GM12878 (cell line): ENCODE data around the gene EMP1. TPM values are rescaled to one million over a fixed set of nuclear protein-coding genes. Genes with fewer than 3 reads are reported as not detected.

ENCODE experiments used
- ATAC-seq: fragments of 200-7000 bp; cut with Tn5 transposase; 3 replicates; pipeline ENCODE4 v1.9.1; 2020; ENCODE audit warnings: mild to moderate bottlenecking, moderate library complexity
- BruUV-seq: library from RNA; stranded (reverse); fragments of 400-500 nt; replicated peaks from 2 replicates; lab custom pipeline; 2021; lab: Mats Ljungman, UMichigan
- CTCF ChIA-PET: fragments of 300-600 bp; sonication (Branson Sonifier 250); formaldehyde crosslinking; extraction: SDS; loops from one replicate; lab custom pipeline; 2021; ENCODE audit warnings: inconsistent platforms; lab: Yijun Ruan, JAX
- POLR2A ChIA-PET: fragments of 350-600 bp; formaldehyde crosslinking; extraction: SDS; loops from one replicate; lab custom pipeline; 2021; ENCODE audit warnings: inconsistent platforms; lab: Charles Lee
- RAD21 ChIA-PET: fragments of 300-600 bp; sonication (Branson Sonifier 250); formaldehyde crosslinking; loops from one replicate; lab custom pipeline; 2023; ENCODE audit warnings: antibody characterized with exemption; ENCODE audit not compliant: unreplicated experiment; lab: Charles Lee
- SMC1A ChIA-PET: fragments of 300-600 bp; sonication (Branson Sonifier 250); formaldehyde crosslinking; loops from one replicate; lab custom pipeline; 2023; ENCODE audit not compliant: unreplicated experiment, uncharacterized antibody; lab: Charles Lee
- DNase-seq: peaks from one replicate; pipeline ENCODE4 v3.0.0-alpha.2; 2011; ENCODE audit warnings: low read depth, low spot score
- FAIRE-seq: peaks from 3 replicates; lab custom pipeline; 2011; peaks lifted over from hg19 to GRCh38; lab: Jason Lieb, UNC
- H2AFZ ChIP-seq: 2 replicates; pipeline ENCODE4 v1.6.0; 2011; ENCODE audit warnings: low read depth, low read length, control low read depth; ENCODE audit not compliant: control insufficient read depth
- H3K27ac ChIP-seq: 2 replicates; pipeline ENCODE4 v1.5.1; 2011; ENCODE audit warnings: control low read depth; ENCODE audit not compliant: control insufficient read depth, insufficient read depth
- H3K27me3 ChIP-seq, 2 experiments: replicated peaks in 1 of 2; 2 replicates each; pipeline versions ENCODE4 v1.6.0 to v1.6.1; 2011; ENCODE audit warnings: low read length in 1 of 2; ENCODE audit not compliant: control insufficient read depth in 2 of 2, insufficient read depth in 2 of 2
- H3K36me3 ChIP-seq, 2 experiments: 2 replicates each; pipeline ENCODE4 v1.5.1; 2011; ENCODE audit warnings: low read length in 1 of 2; ENCODE audit not compliant: control insufficient read depth in 2 of 2, insufficient read depth in 2 of 2
- H3K4me1 ChIP-seq: 2 replicates; pipeline ENCODE4 v1.6.1; 2011; ENCODE audit warnings: mild to moderate bottlenecking, low read length, moderate library complexity, mixed read lengths; ENCODE audit not compliant: control insufficient read depth, insufficient read depth
- H3K4me2 ChIP-seq: 2 replicates; pipeline ENCODE4 v1.6.0; 2011; ENCODE audit warnings: control low read depth; ENCODE audit not compliant: control insufficient read depth, insufficient read depth
- H3K4me3 ChIP-seq: fragments of 200-600 bp; sonication (generic); 2 replicates; pipeline ENCODE4 v1.5.1; 2016
- H3K79me2 ChIP-seq: 2 replicates; pipeline ENCODE4 v1.6.0; 2011; ENCODE audit warnings: low read length; ENCODE audit not compliant: control insufficient read depth, insufficient read depth
- H3K9ac ChIP-seq: 2 replicates; pipeline ENCODE4 v1.8.0; 2011; ENCODE audit warnings: low read length, control low read depth, mixed read lengths; ENCODE audit not compliant: control insufficient read depth, insufficient read depth
- H3K9me3 ChIP-seq: replicated peaks from 3 replicates; pipeline ENCODE4 v1.5.1; 2011; ENCODE audit warnings: mild to moderate bottlenecking, low read length; ENCODE audit not compliant: control insufficient read depth, insufficient read depth
- H4K20me1 ChIP-seq: 2 replicates; pipeline ENCODE4 v1.6.0; 2011; ENCODE audit not compliant: control insufficient read depth, insufficient read depth
- FOXK2 ChIP-seq: fragments of 450-650 bp; IDR thresholded peaks from 2 replicates; pipeline ENCODE4 v1.6.1; 2017; ENCODE audit warnings: mild to moderate bottlenecking, moderate library complexity
- JUND ChIP-seq: IDR thresholded peaks from 2 replicates; pipeline ENCODE4 v1.6.1; 2012; ENCODE audit warnings: low read depth, mild to moderate bottlenecking, low read length, improper control_type of control experiment, moderate library complexity
- KLF5 ChIP-seq: fragments of 450-650 bp; IDR thresholded peaks from 2 replicates; pipeline ENCODE4 v1.6.1; 2014; ENCODE audit warnings: mild to moderate bottlenecking; ENCODE audit not compliant: partially characterized antibody
- MYB ChIP-seq: fragments of 150-350 bp; IDR thresholded peaks from 2 replicates; pipeline ENCODE4 v1.6.1; 2014; ENCODE audit warnings: mild to moderate bottlenecking, low read depth, low read length, borderline replicate concordance
- NFYA ChIP-seq: IDR thresholded peaks from 2 replicates; pipeline ENCODE4 v1.6.1; 2011; ENCODE audit warnings: low read depth, mild to moderate bottlenecking, low read length, improper control_type of control experiment, borderline replicate concordance
- WGBS: methylation state at CpG from one replicate; pipeline ENCODE4 v1.1.6; 2016; ENCODE audit warnings: low lambda C conversion rate; ENCODE audit not compliant: insufficient replicate concordance, insufficient coverage; ENCODE audit errors: missing lambda C conversion rate; 5-methylcytosine and 5-hydroxymethylcytosine counted together
- in situ Hi-C: fragments of 300-500 bp; cut with MboI; formaldehyde crosslinking; loops from 9 replicates; pipeline ENCODE4 v1.14.3; 2018; ENCODE audit warnings: mixed read lengths
- intact Hi-C: fragments of 100-400 bp; cut with micrococcal nuclease; formaldehyde crosslinking; loops from one replicate; pipeline ENCODE4 v1.14.2; 2022; ENCODE audit not compliant: unreplicated experiment
- polyA plus RNA-seq, 11 experiments: library from polyadenylated mRNA; depleted of rRNA in 4 of 11; unstranded in 6 of 11; stranded (reverse) in 5 of 11; fragments of >200 nt; fragmentation: Nextera tagmentation in 4 of 11; fragmentation: Illumina TruSeq in 1 of 11; extraction: Ambion mirVana in 4 of 11; extraction: Trizol in 1 of 11; gene quantifications; 1 replicate in 1 of 11; 2 replicates in 10 of 11; pipeline versions ENCODE4 v1.2.1 to v1.2.3, GENCODE V29; 2011 to 2016; ENCODE audit warnings: inconsistent platforms in 2 of 11, missing spikeins in 2 of 11, low read depth in 1 of 11
- total RNA-seq, 4 experiments: library from RNA; depleted of rRNA in 3 of 4; stranded (reverse); fragments of >200 nt in 3 of 4; fragmentation: Illumina TruSeq in 1 of 4; extraction: Trizol in 1 of 4; gene quantifications; 2 replicates each; pipeline versions ENCODE4 v1.2.1 to v1.2.3, GENCODE V29; 2013 to 2021
- TF ChIP-seq, protein P1 (sequence below): fragments of 450-650 bp; IDR thresholded peaks from 2 replicates; pipeline ENCODE4 v1.6.1; 2017; ENCODE audit warnings: mild to moderate bottlenecking, moderate library complexity

Gene EMP1
- total and polyA plus RNA-seq, 10 of the 15 experiments (the other 5 are each of a cell fraction or from before 2014, with no cell fraction given): 0.09 to 0.90 (median 0.25) TPM; not detected in 1

- FAIRE-seq: no peak
- no peak overlapping the region for H2AFZ ChIP-seq
- intact Hi-C loops: no loop called here
- ChIA-PET RAD21 (no interaction called here), POLR2A (no interaction called here)
- no peak overlapping the region for H3K27ac ChIP-seq
- no peaks in the 10 kb centered on the region for H3K9me3 ChIP-seq
- TF ChIP-seq JUND (no peak), NFYA (no peak), KLF5 (no peak), FOXK2 (no peak), MYB (no peak)
- TF ChIP-seq, protein P1, sequence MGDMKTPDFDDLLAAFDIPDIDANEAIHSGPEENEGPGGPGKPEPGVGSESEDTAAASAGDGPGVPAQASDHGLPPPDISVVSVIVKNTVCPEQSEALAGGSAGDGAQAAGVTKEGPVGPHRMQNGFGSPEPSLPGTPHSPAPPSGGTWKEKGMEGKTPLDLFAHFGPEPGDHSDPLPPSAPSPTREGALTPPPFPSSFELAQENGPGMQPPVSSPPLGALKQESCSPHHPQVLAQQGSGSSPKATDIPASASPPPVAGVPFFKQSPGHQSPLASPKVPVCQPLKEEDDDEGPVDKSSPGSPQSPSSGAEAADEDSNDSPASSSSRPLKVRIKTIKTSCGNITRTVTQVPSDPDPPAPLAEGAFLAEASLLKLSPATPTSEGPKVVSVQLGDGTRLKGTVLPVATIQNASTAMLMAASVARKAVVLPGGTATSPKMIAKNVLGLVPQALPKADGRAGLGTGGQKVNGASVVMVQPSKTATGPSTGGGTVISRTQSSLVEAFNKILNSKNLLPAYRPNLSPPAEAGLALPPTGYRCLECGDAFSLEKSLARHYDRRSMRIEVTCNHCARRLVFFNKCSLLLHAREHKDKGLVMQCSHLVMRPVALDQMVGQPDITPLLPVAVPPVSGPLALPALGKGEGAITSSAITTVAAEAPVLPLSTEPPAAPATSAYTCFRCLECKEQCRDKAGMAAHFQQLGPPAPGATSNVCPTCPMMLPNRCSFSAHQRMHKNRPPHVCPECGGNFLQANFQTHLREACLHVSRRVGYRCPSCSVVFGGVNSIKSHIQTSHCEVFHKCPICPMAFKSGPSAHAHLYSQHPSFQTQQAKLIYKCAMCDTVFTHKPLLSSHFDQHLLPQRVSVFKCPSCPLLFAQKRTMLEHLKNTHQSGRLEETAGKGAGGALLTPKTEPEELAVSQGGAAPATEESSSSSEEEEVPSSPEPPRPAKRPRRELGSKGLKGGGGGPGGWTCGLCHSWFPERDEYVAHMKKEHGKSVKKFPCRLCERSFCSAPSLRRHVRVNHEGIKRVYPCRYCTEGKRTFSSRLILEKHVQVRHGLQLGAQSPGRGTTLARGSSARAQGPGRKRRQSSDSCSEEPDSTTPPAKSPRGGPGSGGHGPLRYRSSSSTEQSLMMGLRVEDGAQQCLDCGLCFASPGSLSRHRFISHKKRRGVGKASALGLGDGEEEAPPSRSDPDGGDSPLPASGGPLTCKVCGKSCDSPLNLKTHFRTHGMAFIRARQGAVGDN: no peak
- TF ChIP-seq, all 136 proteins: peak for 0
- no peaks in the 10 kb centered on the region for H3K36me3 ChIP-seq
- H3K9ac ChIP-seq: no peak overlapping the region
- no peaks in the 10 kb centered on the region for H3K79me2 ChIP-seq
- 75% methylated on average over 3 of the region's 3 CpGs for WGBS
- no peak overlapping the region for H3K4me3 ChIP-seq
- no peaks in the 10 kb centered on the region for H3K4me1 ChIP-seq
- in situ Hi-C loops: no loop called here
- SMC1A ChIA-PET: interaction anchor here (0.8 to 0.9 kb wide), 3 partner anchors 17 to 361 kb away, joined by 3 to 4 read pairs (median 4); no protein-coding TSS in a partner anchor
- BruUV-seq: no TSS peak
- peaks cover 4 to 10% of the 10 kb centered on the region in 2 experiments for H3K27me3 ChIP-seq
- DNase-seq (no peak), ATAC-seq (no peak)
- no peaks in the 10 kb centered on the region; the same call in 1 of the 2 replicates for H4K20me1 ChIP-seq
- CTCF ChIA-PET: interaction anchor here (1.0 kb wide), 1 partner anchor 101 kb away, joined by 3 read pairs; no protein-coding TSS in a partner anchor
- no peak overlapping the region for H3K4me2 ChIP-seq
Measured at GRCh38 chr12:13148485-13148847, 48.1 kb upstream of the EMP1 start.
